Astrocyte (in vitro differentiated cells and primary cell): Measurements from ENCODE around the gene SEMA3G. TPM values are rescaled to one million over a fixed set of nuclear protein-coding genes. Genes with fewer than 3 reads are reported as not detected.

ENCODE experiments used
- DNase-seq: peaks from one replicate; pipeline ENCODE4 v3.0.0-alpha.2; 2010; ENCODE audit warnings: low read depth
- FAIRE-seq: peaks from 2 replicates; lab custom pipeline; 2011; peaks lifted over from hg19 to GRCh38; lab: Jason Lieb, UNC
- H2AFZ ChIP-seq: 2 replicates; pipeline ENCODE4 v1.6.0; 2012; ENCODE audit warnings: low read depth, low read length, inconsistent platforms
- H3K27ac ChIP-seq: 2 replicates; pipeline ENCODE4 v1.5.1; 2011; ENCODE audit warnings: low read depth, low read length, inconsistent platforms
- H3K27me3 ChIP-seq: 2 replicates; pipeline ENCODE4 v1.6.0; 2011; ENCODE audit warnings: low read length, inconsistent platforms; ENCODE audit not compliant: insufficient read depth
- H3K36me3 ChIP-seq: 2 replicates; pipeline ENCODE4 v1.5.1; 2011; ENCODE audit warnings: low read length, inconsistent platforms; ENCODE audit not compliant: insufficient read depth
- H3K4me1 ChIP-seq: 2 replicates; pipeline ENCODE4 v1.5.1; 2011; ENCODE audit warnings: low read length, inconsistent platforms; ENCODE audit not compliant: insufficient read depth
- H3K4me2 ChIP-seq: 2 replicates; pipeline ENCODE4 v1.6.0; 2012; ENCODE audit warnings: low read length, inconsistent platforms
- H3K4me3 ChIP-seq: 2 replicates; pipeline ENCODE4 v1.5.1; 2011; ENCODE audit warnings: low read depth, mild to moderate bottlenecking, low read length, inconsistent platforms; ENCODE audit not compliant: insufficient read depth
- H3K79me2 ChIP-seq: 2 replicates; pipeline ENCODE4 v1.6.0; 2012; ENCODE audit warnings: mild to moderate bottlenecking, low read length, inconsistent platforms; ENCODE audit not compliant: insufficient read depth
- H3K9ac ChIP-seq: 2 replicates; pipeline ENCODE4 v1.6.0; 2012; ENCODE audit warnings: mild to moderate bottlenecking, low read length, inconsistent platforms
- H3K9me3 ChIP-seq: 2 replicates; pipeline ENCODE4 v1.5.1; 2012; ENCODE audit warnings: low read depth, mild to moderate bottlenecking, low read length, inconsistent platforms; ENCODE audit not compliant: insufficient read depth
- H4K20me1 ChIP-seq: 2 replicates; pipeline ENCODE4 v1.6.0; 2012; ENCODE audit warnings: low read length, inconsistent platforms; ENCODE audit not compliant: insufficient read depth
- H3K27ac Mint-ChIP-seq: one replicate; pipeline ENCODE4 v1.8.0; 2021; ENCODE audit warnings: mild to moderate bottlenecking, mixed read lengths; ENCODE audit not compliant: unreplicated experiment
- H3K27me3 Mint-ChIP-seq: one replicate; pipeline ENCODE4 v1.8.0; 2021; ENCODE audit warnings: low read depth, mixed read lengths; ENCODE audit not compliant: unreplicated experiment
- H3K36me3 Mint-ChIP-seq: one replicate; pipeline ENCODE4 v1.8.0; 2021; ENCODE audit warnings: low read depth, mixed read lengths; ENCODE audit not compliant: unreplicated experiment
- H3K4me1 Mint-ChIP-seq: one replicate; pipeline ENCODE4 v1.8.0; 2021; ENCODE audit warnings: low read depth, mixed read lengths; ENCODE audit not compliant: unreplicated experiment
- H3K4me3 Mint-ChIP-seq: one replicate; pipeline ENCODE4 v1.8.0; 2021; ENCODE audit warnings: mild to moderate bottlenecking, moderate library complexity, mixed read lengths; ENCODE audit not compliant: unreplicated experiment
- H3K9me3 Mint-ChIP-seq: one replicate; pipeline ENCODE4 v1.8.0; 2021; ENCODE audit warnings: mild to moderate bottlenecking, mixed read lengths; ENCODE audit not compliant: unreplicated experiment
- CTCF ChIP-seq: IDR thresholded peaks from 2 replicates; pipeline ENCODE4 v1.5.1; 2011; ENCODE audit warnings: low read depth, mild to moderate bottlenecking, inconsistent platforms, low read length, moderate library complexity; ENCODE audit not compliant: insufficient read depth
- EZH2 ChIP-seq: IDR thresholded peaks from 2 replicates; pipeline ENCODE4 v1.6.1; 2012; ENCODE audit warnings: mild to moderate bottlenecking, low read length, inconsistent platforms; ENCODE audit not compliant: insufficient read depth
- total RNA-seq: library from RNA; stranded (reverse); gene quantifications from 2 replicates; pipeline ENCODE4 v1.2.1, GENCODE V29; 2021

The SEMA3G gene
- total RNA-seq, 1 donor from 2014 or later: 0.09 TPM

- Mint-ChIP-seq H3K27ac (no peak overlapping the region), H3K4me3 (no peak overlapping the region), H3K9me3 (no peaks in the 10 kb centered on the region), H3K4me1 (peaks cover 5% of the 10 kb centered on the region), H3K36me3 (no peaks in the 10 kb centered on the region), H3K27me3 (peaks cover 25% of the 10 kb centered on the region)
- no peaks in the 10 kb centered on the region for H3K36me3 ChIP-seq
- no peak for FAIRE-seq
- no peak overlapping the region for H2AFZ ChIP-seq
- DNase-seq: no peak
- H3K9ac ChIP-seq: no peak overlapping the region
- H4K20me1 ChIP-seq: no peaks in the 10 kb centered on the region
- H3K27ac ChIP-seq: no peak overlapping the region
- H3K27me3 ChIP-seq: peaks cover 3% of the 10 kb centered on the region
- no peak overlapping the region for H3K4me3 ChIP-seq
- no peaks in the 10 kb centered on the region for H3K79me2 ChIP-seq
- peaks cover 5% of the 10 kb centered on the region for H3K4me1 ChIP-seq
- H3K9me3 ChIP-seq: no peaks in the 10 kb centered on the region
- TF ChIP-seq CTCF (no peak), EZH2 (no peak)
- H3K4me2 ChIP-seq: no peak overlapping the region
These were observed 12.2 kb downstream of the SEMA3G start for GRCh38 chr3:52432691-52433141.

GRCh38 chr3:52432225-52432624 lies 12.7 kb downstream of the SEMA3G start:
- no peak overlapping the region for H3K27ac Mint-ChIP-seq
- no peak overlapping the region for H3K27ac ChIP-seq
- no peak overlapping the region for H3K4me3 Mint-ChIP-seq
- no peak for TF ChIP-seq CTCF
- no peak for TF ChIP-seq EZH2
- no peak overlapping the region for H3K4me2 ChIP-seq
- H3K36me3 ChIP-seq: no peaks in the 10 kb centered on the region
- H3K9me3 Mint-ChIP-seq: no peaks in the 10 kb centered on the region
- no peaks in the 10 kb centered on the region for H3K36me3 Mint-ChIP-seq
- FAIRE-seq: no peak
- peaks cover 5% of the 10 kb centered on the region for H3K4me1 Mint-ChIP-seq
- H3K27me3 Mint-ChIP-seq: peaks cover 25% of the 10 kb centered on the region
- no peak overlapping the region for H2AFZ ChIP-seq
- H3K9me3 ChIP-seq: no peaks in the 10 kb centered on the region
- H4K20me1 ChIP-seq: no peaks in the 10 kb centered on the region
- peaks cover 3% of the 10 kb centered on the region for H3K27me3 ChIP-seq
- H3K4me1 ChIP-seq: peaks cover 5% of the 10 kb centered on the region
- no peak for DNase-seq
- no peak overlapping the region for H3K9ac ChIP-seq
- H3K4me3 ChIP-seq: no peak overlapping the region
- H3K79me2 ChIP-seq: no peaks in the 10 kb centered on the region

- H3K36me3 ChIP-seq: no peaks in the 10 kb centered on the region
- no peak overlapping the region for H3K27ac Mint-ChIP-seq
- H3K4me1 ChIP-seq: peaks cover 5% of the 10 kb centered on the region
- no peaks in the 10 kb centered on the region for H3K36me3 Mint-ChIP-seq
- H3K9ac ChIP-seq: no peak overlapping the region
- peaks cover 3% of the 10 kb centered on the region for H3K27me3 ChIP-seq
- H3K9me3 ChIP-seq: no peaks in the 10 kb centered on the region
- TF ChIP-seq EZH2 (no peak), CTCF (no peak)
- H3K27me3 Mint-ChIP-seq: peaks cover 25% of the 10 kb centered on the region
- no peak overlapping the region for H3K4me2 ChIP-seq
- no peak overlapping the region for H3K27ac ChIP-seq
- FAIRE-seq: no peak
- no peak overlapping the region for H2AFZ ChIP-seq
- no peaks in the 10 kb centered on the region for H3K9me3 Mint-ChIP-seq
- no peaks in the 10 kb centered on the region for H3K79me2 ChIP-seq
- H3K4me1 Mint-ChIP-seq: peaks cover 4% of the 10 kb centered on the region
- DNase-seq: no peak
- no peak overlapping the region for H3K4me3 ChIP-seq
- H3K4me3 Mint-ChIP-seq: no peak overlapping the region
- no peaks in the 10 kb centered on the region for H4K20me1 ChIP-seq
These were observed 13.3 kb downstream of the SEMA3G start for GRCh38 chr3:52431459-52432223.
